ENCODE measurements around the gene CDC14A. TPM values are rescaled to one million over a fixed set of nuclear protein-coding genes. Genes with fewer than 3 reads are reported as not detected.

The CDC14A gene
- polyA plus RNA-seq, 1 of the 3 experiments (the other 2 are of a cell fraction) = 2.2 TPM

DNA sequence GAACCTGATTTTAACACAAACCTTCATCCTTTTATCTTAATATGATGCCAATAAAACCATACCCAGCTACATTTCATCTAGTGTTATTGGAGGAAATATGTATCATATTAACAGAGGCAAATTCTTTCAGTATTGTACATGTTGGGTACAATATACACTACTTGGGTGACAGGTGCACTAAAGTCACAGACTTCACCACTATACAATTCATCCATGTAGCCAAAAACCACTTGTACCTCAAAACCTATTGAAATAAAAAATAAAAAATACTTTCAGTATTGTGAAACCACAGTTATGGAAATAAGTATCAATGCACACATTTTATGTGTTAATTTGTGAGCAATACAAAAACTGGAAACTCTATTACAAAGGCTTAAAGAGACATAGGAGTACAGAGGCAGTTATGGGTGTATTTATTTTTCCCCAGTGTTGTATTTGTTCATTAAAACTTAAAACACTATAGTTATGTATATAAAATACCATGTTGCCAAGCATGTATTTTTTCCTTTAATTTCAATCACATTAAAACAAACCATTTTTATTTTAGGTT, 160.6 kb downstream of the CDC14A start:
- Histone ChIP-seq H3K9me3 (no peaks in the 10 kb centered on the region), H3K36me3 (replicated peaks in 1 of 2; ENCODE audit: control insufficient read depth in 1 of 2, insufficient read depth in 2 of 2, low read length in 1 of 2) (peaks cover 0 to 2% of the 10 kb centered on the region in 2 experiments), H2AFZ (ENCODE audit: low read depth) (no peak overlapping the region), H3K9ac (no peak overlapping the region), H3K27ac (ENCODE audit: low read depth in 2 of 2, low read length in 1 of 2) (no peak overlapping the region), H3K4me3 (ENCODE audit: low read depth in 2 of 2, low read length in 1 of 2) (no peak overlapping the region), H3K79me2 (ENCODE audit: insufficient read depth) (no peaks in the 10 kb centered on the region), H3F3A (replicated peaks; ENCODE audit: insufficient read depth) (no peaks in the 10 kb centered on the region), H4K20me1 (ENCODE audit: insufficient read depth) (no peaks in the 10 kb centered on the region), H3K4me1 (ENCODE audit: control insufficient read depth in 1 of 2, insufficient read depth in 2 of 2, low read depth in 1 of 2, low read length in 1 of 2) (peaks cover 0 to 6% of the 10 kb centered on the region in 2 experiments; a peak in 3 of 4 replicates), H3K4me2 (no peak overlapping the region), H3K27me3 (ENCODE audit: insufficient read depth) (no peaks in the 10 kb centered on the region), H3K9me2 (no peaks in the 10 kb centered on the region)
- TF ChIP-seq RAD21 (IDR thresholded peaks at IDR 0.05; ENCODE audit: low read length) = no peak
- no peak for TF ChIP-seq RCOR1 (IDR thresholded peaks at IDR 0.05; ENCODE audit: low read length)
- no peak for TF ChIP-seq ELF1 (IDR thresholded peaks at IDR 0.05)
- TF ChIP-seq TEAD4 (IDR thresholded peaks at IDR 0.05; ENCODE audit: borderline replicate concordance, insufficient read depth) = no peak
- TF ChIP-seq NFIC (IDR thresholded peaks at IDR 0.05; ENCODE audit: borderline replicate concordance) = no peak
- TF ChIP-seq, protein P1, sequence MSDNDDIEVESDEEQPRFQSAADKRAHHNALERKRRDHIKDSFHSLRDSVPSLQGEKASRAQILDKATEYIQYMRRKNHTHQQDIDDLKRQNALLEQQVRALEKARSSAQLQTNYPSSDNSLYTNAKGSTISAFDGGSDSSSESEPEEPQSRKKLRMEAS (IDR thresholded peaks at IDR 0.05; ENCODE audit: low read depth) = no peak
- no peak for TF ChIP-seq SMC3 (IDR thresholded peaks at IDR 0.05; ENCODE audit: low read depth, low read length)
- TF ChIP-seq, protein P2, sequence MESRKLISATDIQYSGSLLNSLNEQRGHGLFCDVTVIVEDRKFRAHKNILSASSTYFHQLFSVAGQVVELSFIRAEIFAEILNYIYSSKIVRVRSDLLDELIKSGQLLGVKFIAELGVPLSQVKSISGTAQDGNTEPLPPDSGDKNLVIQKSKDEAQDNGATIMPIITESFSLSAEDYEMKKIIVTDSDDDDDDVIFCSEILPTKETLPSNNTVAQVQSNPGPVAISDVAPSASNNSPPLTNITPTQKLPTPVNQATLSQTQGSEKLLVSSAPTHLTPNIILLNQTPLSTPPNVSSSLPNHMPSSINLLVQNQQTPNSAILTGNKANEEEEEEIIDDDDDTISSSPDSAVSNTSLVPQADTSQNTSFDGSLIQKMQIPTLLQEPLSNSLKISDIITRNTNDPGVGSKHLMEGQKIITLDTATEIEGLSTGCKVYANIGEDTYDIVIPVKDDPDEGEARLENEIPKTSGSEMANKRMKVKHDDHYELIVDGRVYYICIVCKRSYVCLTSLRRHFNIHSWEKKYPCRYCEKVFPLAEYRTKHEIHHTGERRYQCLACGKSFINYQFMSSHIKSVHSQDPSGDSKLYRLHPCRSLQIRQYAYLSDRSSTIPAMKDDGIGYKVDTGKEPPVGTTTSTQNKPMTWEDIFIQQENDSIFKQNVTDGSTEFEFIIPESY (IDR thresholded peaks at IDR 0.05; ENCODE audit: borderline replicate concordance, low read depth) = no peak
- no peak for TF ChIP-seq RFX5 (IDR thresholded peaks at IDR 0.05; ENCODE audit: low read length)
- no peak for TF ChIP-seq NRF1 (IDR thresholded peaks at IDR 0.05; ENCODE audit: low read depth, low read length)
- no peak for TF ChIP-seq FOSL2 (IDR thresholded peaks at IDR 0.05; ENCODE audit: borderline replicate concordance, low read depth)
- no peak for TF ChIP-seq POLR2AphosphoS5 (IDR thresholded peaks at IDR 0.05; ENCODE audit: low read depth, low read length)
- no peak for DNase-seq
- POLR2A ChIA-PET = no interaction called here
- CTCF ChIA-PET = interaction anchor here (1.4 to 1.6 kb wide), 2 partner anchors 19 to 356 kb away, joined by 3 to 6 read pairs; no protein-coding TSS in a partner anchor

DNA sequence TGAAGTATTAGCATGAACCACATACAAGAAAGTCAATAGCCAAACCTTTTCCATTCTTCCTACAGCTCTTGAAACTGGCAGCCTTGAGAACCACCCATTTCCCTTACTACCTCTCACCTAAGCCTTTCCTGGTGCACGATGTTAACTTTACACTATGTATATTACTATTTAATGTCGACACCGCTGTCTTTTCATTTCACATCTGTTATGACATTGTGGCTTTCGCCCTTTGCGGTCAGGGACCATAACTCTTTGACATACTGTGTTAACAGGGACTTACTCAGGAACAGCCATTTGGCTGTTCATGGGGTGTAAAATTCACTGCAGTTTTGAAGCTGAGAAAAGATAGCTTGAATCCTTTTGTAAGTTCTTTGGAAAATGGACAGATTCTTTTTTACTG, 164.6 kb downstream of the CDC14A start:
- no peaks in the 10 kb centered on the region for H4K20me1 ChIP-seq (ENCODE audit: insufficient read depth)
- no peak for DNase-seq
- H3K79me2 ChIP-seq (ENCODE audit: insufficient read depth) = no peaks in the 10 kb centered on the region
- H3K4me1 ChIP-seq (ENCODE audit: control insufficient read depth in 1 of 2, insufficient read depth in 2 of 2, low read depth in 1 of 2, low read length in 1 of 2) = peaks cover 0 to 3% of the 10 kb centered on the region in 2 experiments; a peak in 2 of 4 replicates
- H3K9me3 ChIP-seq = no peaks in the 10 kb centered on the region
- WGBS (ENCODE audit: low lambda C conversion rate) = 94% methylated on average over 5 of the region's 5 CpGs
- H3K9ac ChIP-seq = no peak overlapping the region
- no peak overlapping the region for H3K4me2 ChIP-seq
- no peaks in the 10 kb centered on the region for H3K27me3 ChIP-seq (ENCODE audit: insufficient read depth)
- no peak overlapping the region for H3K27ac ChIP-seq (ENCODE audit: low read depth in 2 of 2, low read length in 1 of 2)
- H3K4me3 ChIP-seq (ENCODE audit: low read depth in 2 of 2, low read length in 1 of 2) = no peak overlapping the region
- CTCF ChIA-PET = interaction anchor here (1.0 to 1.3 kb wide), 2 partner anchors 16 to 22 kb away, joined by 3 to 4 read pairs; no protein-coding TSS in a partner anchor
- H3K36me3 ChIP-seq (replicated peaks in 1 of 2; ENCODE audit: control insufficient read depth in 1 of 2, insufficient read depth in 2 of 2, low read length in 1 of 2) = peaks cover 0 to 15% of the 10 kb centered on the region in 2 experiments
- POLR2A ChIA-PET = no interaction called here
- H2AFZ ChIP-seq (ENCODE audit: low read depth) = no peak overlapping the region
- H3F3A ChIP-seq (replicated peaks; ENCODE audit: insufficient read depth) = no peaks in the 10 kb centered on the region
- H3K9me2 ChIP-seq = no peaks in the 10 kb centered on the region
- TF ChIP-seq MXI1 (IDR thresholded peaks at IDR 0.05; ENCODE audit: low read depth, low read length) (no peak), RAD21 (IDR thresholded peaks at IDR 0.05; ENCODE audit: low read length) (no peak), YY1 (IDR thresholded peaks at IDR 0.05; ENCODE audit: low read depth) (no peak), GABPA (IDR thresholded peaks at IDR 0.05; ENCODE audit: low read depth) (no peak), ELF1 (IDR thresholded peaks at IDR 0.05) (no peak), POLR2AphosphoS5 (IDR thresholded peaks at IDR 0.05; ENCODE audit: low read depth, low read length) (no peak), TAF1 (IDR thresholded peaks at IDR 0.05; ENCODE audit: borderline replicate concordance, low read depth, low read length) (no peak), FOXJ3 (CRISPR knock-in tag; IDR thresholded peaks at IDR 0.05) (no peak)
- TF ChIP-seq, protein P3, sequence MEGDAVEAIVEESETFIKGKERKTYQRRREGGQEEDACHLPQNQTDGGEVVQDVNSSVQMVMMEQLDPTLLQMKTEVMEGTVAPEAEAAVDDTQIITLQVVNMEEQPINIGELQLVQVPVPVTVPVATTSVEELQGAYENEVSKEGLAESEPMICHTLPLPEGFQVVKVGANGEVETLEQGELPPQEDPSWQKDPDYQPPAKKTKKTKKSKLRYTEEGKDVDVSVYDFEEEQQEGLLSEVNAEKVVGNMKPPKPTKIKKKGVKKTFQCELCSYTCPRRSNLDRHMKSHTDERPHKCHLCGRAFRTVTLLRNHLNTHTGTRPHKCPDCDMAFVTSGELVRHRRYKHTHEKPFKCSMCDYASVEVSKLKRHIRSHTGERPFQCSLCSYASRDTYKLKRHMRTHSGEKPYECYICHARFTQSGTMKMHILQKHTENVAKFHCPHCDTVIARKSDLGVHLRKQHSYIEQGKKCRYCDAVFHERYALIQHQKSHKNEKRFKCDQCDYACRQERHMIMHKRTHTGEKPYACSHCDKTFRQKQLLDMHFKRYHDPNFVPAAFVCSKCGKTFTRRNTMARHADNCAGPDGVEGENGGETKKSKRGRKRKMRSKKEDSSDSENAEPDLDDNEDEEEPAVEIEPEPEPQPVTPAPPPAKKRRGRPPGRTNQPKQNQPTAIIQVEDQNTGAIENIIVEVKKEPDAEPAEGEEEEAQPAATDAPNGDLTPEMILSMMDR (IDR thresholded peaks at IDR 0.05) = no peak
- TF ChIP-seq, protein P4, sequence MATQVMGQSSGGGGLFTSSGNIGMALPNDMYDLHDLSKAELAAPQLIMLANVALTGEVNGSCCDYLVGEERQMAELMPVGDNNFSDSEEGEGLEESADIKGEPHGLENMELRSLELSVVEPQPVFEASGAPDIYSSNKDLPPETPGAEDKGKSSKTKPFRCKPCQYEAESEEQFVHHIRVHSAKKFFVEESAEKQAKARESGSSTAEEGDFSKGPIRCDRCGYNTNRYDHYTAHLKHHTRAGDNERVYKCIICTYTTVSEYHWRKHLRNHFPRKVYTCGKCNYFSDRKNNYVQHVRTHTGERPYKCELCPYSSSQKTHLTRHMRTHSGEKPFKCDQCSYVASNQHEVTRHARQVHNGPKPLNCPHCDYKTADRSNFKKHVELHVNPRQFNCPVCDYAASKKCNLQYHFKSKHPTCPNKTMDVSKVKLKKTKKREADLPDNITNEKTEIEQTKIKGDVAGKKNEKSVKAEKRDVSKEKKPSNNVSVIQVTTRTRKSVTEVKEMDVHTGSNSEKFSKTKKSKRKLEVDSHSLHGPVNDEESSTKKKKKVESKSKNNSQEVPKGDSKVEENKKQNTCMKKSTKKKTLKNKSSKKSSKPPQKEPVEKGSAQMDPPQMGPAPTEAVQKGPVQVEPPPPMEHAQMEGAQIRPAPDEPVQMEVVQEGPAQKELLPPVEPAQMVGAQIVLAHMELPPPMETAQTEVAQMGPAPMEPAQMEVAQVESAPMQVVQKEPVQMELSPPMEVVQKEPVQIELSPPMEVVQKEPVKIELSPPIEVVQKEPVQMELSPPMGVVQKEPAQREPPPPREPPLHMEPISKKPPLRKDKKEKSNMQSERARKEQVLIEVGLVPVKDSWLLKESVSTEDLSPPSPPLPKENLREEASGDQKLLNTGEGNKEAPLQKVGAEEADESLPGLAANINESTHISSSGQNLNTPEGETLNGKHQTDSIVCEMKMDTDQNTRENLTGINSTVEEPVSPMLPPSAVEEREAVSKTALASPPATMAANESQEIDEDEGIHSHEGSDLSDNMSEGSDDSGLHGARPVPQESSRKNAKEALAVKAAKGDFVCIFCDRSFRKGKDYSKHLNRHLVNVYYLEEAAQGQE (IDR thresholded peaks at IDR 0.05; ENCODE audit: low read depth, low read length) = no peak
- TF ChIP-seq, protein P5, sequence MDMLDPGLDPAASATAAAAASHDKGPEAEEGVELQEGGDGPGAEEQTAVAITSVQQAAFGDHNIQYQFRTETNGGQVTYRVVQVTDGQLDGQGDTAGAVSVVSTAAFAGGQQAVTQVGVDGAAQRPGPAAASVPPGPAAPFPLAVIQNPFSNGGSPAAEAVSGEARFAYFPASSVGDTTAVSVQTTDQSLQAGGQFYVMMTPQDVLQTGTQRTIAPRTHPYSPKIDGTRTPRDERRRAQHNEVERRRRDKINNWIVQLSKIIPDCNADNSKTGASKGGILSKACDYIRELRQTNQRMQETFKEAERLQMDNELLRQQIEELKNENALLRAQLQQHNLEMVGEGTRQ (IDR thresholded peaks at IDR 0.05; ENCODE audit: borderline replicate concordance, low read depth, low read length) = no peak

All from SK-N-SH (cell line).